GM18867 (cell line): ENCODE measurements around the gene GRK2.

Experiments used
- ATAC-seq: cut with Tn5 transposase; IDR thresholded peaks from one replicate; pipeline ENCODE4 v1.9.1; 2021; ENCODE audit warnings: mild to moderate bottlenecking, moderate library complexity; ENCODE audit not compliant: unreplicated experiment

The GRK2 gene

DNA sequence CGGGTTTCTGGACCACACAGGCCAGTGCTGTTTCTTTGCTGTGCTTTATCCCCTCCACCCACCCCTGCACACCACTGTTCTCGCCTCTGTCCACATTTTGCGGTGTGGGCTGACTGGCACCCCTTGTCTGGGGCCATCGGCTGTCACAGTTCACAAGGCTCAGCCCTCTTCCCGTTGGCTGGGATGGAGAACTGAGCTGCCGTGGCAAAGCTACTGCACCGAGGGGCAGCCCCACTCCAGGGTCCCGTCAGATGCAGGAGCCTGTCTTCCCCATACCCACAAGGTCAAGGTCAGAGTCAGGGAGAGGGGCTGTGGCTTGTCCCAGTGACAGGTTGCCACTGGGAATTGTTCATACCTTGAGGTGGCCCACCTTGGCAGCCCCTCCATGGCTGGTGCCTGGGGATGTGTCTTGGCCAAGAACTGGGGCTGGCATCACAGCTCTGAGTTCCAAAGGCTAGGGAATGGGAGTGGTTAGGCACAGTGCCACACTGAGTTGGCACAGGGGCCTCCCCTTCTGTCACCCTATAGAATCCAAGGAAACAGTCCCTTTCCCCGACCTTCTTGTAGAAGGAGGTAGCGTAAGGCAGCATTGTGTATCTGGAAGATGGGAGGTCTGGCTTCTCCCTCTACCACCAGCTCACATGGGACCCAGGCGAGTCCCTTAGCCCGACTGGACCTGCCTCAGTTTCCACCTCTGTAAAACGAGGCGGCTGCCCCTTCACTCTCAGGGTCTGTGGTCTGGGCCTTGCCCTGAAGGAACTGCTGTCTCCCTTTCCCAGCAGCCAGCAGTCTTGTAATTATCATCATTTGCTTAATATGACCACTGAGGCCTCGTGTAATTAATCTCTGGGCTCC, 3.4 kb downstream of the GRK2 start:
- ATAC-seq: no peak

DNA sequence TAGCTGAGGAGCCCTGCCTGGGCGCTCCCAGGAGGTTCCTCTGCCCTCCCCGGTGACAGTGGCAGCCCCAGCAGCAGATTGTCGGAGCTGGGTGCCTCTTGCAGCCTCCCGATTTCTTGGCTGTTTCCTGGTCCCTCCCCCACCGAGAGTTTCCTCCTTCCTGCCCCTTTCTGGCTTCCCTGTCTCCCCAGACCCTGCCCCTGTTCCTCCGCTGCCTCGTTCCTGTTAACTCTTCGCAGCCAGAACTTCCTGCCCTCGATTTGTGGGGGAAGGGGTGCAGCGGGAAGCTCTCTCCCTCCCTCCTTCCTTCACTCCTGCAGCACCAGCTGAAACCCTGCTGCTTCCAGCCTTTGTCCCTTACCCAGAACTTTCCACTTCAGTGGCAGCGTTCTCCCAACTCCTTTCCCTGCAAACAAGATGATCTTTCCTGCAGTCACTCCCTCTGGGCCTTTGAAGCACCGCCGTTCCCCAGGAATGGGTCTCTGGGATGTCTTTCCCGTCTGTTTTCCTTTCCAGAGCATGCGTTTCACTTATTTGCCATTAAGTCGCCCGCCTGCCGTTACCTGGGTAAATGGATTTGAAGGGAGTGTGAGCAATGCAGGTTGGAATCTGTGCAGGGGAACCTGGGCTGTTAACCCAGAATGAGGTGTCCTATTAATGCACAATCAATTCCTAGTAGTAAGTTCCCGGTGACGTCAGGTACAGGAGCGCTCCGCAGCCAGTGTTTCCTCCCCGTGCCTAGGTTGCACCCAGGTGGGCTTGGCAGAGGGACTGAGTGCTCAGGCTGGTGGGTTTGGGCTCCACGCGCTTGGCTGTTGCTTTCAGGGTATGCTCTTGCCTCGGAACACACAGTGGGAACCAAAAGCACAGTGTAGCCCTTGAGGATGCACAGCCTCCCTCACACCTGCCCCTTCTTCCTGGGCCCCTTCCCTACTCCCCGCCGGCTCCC, 4.3 kb downstream of the GRK2 start:
- no peak for ATAC-seq

DNA sequence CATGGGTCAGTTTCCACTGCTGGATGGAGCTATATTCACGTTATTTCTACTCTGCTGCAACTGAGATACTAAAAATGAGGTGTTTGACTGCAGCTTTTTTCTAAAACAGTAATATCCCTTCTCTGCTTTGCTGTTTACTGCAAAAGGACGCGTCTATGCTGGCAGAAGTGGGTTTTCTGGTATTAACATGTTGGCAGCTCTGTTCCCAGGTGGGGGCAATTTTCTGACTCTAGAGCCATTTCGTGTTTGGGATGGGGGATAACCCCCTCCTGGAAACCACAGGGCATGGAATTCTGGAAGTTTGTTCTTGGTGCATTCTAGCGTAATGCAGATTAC, 4.9 kb downstream of the GRK2 start:
- ATAC-seq: no peak

DNA sequence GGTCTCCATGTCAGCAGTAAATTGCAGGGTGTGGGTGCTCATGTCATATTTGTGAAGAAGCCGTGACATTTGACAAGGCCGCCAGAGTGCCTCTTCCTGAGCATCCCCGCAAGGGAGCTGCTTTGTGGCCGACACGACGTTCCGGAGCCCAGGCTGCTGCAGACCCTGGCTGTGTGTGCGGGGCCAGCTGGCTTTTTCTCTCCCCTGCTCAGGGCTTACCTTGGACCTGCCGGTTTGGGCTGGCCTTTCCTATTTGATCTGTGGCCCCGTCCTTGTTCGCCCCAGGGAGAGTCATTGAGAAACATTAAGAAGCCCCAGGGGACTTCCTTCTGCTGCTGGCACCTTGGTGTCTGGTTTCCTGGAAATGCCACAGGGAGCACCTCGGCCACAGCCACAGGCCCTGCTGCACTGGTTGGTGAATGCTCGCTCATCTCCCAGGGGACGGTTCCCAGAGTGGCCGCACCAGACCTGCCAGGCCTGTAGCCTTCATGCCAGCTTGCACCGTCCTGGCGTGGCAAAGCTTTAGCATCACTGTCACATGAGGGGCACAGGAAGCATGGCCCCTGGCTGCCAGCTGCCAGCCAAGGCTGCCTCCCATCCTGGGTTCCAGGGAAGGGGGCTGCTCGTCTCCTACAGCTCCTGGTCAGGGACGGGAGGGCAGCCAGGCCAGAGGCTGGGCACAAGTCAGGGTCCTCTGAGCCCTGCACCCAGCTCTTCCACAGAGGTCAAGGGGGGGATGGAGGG, 5.4 kb downstream of the GRK2 start:
- no peak for ATAC-seq

DNA sequence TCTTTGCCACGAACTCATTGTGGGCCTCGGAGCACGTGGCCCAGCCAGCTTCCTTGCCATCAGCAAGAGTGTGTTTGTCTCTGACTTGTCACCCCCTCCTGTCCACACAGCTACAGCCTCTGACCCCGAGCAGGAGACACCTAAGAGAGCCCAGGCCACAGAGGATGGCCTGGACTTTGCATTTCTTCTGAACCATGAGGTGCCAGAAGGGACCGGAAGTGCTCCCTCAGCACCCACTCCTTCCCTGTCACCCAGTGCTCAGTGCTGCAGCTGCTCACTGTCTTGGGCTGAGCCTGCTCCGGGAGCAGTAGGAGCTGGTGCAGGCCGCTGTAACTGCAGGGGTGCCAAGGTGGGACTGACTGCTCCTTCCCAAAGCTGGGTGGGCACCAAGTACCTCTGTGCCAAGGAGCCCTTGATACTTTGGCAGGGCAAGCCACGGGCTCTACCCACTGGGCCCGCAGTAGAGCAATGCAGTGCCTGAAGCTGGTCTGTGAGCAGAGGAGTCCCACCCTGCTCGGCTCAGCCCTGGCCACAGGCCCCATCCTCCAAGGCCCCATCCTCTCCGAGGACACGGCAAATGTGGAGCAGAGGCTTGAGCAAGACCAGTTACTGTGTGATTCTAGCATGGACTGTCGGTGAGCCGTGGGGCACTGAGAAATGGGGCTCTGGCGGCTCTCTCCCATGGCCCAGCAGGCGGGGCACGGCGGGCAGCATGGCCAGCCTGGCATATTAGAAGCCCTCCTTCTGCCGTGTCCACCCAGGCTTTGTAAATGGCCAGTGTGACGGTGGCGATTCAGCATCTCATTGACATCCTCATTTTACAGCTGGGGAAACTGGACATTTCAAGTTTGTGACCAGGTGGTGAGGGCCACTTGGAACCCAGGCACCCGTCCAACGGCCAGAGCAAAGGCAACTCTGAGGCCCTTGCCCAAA, 6.3 kb downstream of the GRK2 start:
- no peak for ATAC-seq

DNA sequence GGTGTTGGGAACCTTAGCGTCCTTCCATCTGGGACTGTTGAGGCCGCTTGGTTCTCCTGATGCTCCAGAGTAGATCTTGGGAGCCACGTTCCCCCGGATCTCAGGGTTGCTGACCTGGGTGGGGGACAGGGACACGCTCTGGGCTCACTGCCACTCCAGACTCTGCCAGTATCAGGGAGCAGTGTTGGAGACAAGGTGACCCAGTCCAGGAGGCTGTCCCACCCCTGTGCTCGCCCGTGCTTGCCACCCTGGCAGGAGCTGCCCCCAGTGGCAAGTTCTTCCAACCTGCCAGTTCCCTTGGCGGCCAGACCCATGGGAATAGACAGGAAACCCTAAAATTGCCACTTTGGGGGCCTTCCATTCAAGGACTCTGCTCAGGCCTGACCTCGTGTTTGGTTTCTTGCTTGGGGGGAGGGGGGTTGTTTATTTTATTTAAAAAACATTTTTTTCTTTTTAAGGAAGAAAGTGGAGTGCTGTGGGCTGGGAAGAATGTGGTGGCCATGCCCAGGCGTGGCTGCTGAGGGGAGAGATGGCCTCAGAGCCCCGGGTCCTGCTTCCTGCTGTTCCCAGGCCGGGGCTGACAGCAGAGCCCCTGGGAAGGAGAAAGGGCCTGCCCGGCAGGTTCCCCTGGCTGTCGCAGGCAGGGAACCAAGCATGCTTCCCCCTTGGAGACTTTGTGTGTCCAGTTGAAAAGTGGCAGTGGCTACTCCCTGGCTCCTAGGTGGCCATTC, 7.2 kb downstream of the GRK2 start:
- no peak for ATAC-seq

DNA sequence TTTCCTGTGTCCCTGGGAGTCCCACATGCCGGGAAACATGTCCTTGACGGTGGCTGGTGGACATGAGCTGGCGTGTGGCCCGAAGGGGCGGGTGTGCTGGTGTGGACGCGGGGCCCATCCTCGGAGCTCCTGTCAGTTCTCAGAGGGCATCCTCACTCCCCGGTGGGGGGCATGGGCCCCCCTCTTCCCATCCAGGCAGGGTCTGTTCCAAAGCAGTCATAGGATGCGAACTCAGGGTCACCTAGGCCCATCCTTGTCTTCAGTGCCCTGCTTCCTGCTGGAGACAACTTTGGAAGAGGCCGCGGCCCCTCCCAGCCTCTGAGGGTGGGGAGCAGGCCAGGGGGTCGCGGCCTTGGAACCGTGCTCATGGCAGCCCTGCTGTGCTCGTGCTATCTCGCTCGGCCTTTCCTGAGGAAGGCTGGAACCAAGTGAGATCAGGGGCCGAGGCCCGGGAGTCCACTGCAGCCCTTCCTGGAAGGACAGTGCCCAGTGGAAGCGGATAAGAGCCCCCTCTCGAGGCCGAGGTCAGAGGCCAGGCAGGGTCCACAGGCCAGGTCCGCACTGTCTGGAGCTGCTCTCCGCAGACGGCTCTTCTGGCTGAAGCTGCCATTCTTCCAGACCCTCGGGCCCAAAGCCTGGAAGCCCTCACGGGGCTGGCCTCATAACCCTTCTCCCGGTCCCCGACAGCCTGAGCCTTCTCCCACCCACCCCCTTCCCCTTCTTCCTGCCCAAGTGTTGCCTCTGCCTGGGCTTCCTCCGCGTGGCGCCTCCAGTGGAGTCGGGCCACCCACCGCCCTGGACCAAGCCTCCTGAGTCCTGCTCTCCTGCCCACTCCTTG, 8.7 kb downstream of the GRK2 start:
- ATAC-seq: no peak

DNA sequence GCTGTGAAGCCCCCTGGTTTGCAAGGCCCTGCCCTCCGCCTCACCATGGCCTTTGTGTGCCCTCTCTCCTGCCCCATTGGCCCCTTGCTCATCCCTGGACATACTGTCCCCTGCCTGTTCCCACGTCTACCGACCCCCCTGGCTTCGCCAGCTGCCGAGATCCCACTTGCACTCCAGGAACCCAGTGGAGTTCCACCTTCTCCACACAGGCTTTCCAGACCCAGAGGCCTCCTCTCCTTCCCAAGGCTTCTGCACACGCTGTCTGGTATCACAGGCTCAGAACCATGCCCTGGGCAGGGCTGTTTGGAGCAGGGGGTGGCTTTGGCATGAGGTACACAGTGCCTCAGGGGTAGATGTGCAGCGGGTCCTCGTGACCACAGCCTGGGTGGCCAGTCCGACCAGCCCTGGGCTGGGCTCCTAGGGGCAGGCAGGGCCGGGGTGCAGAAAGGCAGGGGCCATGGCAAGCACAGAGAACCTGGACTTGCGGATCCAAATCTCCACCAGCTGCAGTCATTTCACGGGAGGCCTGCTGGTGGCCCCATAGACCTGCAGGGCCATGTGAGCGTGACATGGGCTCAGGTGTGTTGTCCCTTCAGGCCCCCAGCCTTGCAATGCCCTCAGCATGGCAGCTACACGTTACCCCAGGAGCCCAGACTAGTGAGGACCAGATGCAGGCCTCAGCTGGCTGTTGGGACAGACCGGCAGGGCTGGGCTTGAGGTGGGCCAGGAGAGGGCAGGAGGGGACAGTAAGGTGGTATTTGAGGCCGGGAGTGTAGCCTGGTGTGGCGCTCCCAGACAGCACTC, 9.5 kb downstream of the GRK2 start:
- no peak for ATAC-seq

DNA sequence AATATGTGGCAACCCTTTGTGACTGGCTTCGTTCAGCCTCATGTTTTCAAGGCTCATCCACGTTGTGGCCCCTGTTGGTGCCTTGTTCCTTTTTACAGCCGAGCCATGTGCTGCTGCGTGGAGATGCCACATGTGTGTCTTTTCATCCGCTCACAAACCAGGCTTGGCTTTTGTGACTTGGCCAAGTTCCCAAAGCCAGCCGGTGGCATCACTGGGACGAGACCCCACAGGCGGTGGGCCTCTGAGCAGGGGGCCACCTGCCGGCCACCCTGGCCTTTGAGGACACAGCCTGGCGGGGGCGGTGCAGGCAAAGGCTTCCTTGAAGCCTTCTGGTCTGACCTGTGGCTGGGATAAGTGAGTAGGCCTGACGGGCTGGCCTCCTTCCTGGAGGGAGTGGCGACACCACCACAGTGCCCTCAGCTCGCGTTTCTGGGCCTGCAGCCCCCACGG, 10.5 kb downstream of the GRK2 start:
- ATAC-seq: peak; percentile 12

DNA sequence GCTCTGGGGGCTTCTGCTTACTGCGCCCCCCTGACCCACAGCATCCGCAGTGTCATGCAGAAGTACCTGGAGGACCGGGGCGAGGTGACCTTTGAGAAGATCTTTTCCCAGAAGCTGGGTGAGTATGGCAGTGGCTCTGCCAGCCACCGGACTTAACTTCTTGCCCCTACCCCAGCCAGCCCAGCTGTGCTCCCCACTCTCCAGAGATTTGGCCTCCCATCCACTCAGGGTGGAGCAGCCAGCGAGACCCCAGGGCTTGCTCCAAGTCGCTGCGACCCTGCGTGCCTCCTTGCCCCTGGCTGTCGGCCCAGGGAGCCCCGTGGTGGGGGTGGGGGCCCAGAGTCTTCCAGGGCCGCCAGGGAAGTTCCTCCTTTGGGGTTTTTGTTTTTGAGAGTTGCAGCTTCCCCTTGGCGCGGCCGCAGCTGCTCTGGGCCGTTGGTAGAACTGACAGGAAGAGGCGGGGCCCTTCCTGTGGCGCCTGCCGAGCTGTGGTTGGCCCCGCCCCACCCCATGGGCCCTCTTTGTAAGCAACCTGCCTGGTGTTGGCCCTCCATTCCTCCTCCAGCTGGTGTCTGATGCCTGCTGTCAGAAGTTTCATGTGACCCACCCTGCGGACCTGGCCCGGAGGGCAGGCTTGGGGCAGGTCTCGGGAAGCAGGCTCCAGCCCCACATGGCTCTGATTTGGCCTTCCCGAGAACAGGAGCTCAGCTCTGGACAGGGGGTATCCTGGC, 11.1 kb downstream of the GRK2 start:
- ATAC-seq: peak; percentile 82

DNA sequence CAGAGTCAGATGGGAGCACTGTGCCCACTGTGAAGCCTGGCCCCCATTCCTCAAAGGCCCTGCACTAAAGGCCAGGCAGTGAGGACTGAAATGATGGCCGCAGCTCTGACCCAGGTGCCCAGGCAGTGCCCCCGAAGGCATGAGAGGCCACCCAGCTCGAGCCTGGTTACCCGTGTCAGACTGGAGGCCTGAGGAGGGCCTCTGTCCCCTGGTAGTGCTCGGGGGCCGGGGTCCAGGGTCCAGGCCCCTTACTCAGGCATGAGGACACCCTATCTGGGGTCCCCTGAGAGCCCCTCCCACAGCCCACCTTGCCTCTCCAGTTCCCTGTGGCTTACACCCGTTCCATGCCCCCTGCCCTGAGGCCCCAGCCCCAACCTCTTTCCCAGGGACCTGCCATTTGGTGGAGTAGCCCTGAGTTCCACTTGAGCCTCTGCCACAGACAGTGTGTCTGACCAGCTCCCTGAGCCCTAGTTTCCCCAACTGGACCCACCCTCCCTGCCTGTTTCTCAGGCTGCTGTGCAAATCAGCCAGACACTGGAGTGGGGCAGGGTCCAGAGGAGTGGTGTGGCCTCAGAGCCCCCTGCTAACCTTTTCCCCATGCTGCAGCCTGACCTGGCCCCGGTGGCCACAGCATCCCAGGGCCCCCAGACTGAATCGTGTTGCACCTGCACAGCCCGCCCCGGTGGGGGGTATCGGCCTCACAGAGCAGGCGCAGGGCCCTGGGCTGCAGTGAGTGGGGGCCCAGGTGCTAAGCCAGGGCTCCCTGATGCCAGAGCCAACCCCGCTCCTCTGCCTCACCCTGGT, 12.1 kb downstream of the GRK2 start:
- no peak for ATAC-seq

DNA sequence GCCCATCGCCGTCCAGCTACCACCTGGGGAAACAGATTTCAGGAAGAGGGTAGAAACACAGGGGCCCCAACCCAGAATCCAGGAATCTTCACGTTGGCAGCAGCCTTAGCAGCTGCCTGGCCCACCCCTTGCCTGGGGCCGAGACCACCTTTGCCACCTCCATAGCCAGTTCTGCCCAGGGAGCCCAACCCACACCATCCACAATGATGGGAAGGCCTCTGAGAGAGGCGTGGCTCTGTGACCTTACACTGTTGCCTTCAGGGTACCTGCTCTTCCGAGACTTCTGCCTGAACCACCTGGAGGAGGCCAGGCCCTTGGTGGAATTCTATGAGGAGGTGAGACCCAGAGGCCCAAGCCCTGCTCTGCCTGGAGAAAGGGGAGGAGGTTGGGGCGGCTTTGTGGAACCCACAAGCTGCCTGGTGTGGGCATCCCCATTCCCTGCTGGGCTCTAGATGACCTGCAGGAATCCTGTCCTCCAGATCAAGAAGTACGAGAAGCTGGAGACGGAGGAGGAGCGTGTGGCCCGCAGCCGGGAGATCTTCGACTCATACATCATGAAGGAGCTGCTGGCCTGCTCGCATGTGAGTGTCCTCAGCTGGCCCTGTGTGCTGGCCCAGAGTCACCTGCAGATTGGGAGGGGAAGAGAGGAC, 12.8 kb downstream of the GRK2 start:
- no peak for ATAC-seq

DNA sequence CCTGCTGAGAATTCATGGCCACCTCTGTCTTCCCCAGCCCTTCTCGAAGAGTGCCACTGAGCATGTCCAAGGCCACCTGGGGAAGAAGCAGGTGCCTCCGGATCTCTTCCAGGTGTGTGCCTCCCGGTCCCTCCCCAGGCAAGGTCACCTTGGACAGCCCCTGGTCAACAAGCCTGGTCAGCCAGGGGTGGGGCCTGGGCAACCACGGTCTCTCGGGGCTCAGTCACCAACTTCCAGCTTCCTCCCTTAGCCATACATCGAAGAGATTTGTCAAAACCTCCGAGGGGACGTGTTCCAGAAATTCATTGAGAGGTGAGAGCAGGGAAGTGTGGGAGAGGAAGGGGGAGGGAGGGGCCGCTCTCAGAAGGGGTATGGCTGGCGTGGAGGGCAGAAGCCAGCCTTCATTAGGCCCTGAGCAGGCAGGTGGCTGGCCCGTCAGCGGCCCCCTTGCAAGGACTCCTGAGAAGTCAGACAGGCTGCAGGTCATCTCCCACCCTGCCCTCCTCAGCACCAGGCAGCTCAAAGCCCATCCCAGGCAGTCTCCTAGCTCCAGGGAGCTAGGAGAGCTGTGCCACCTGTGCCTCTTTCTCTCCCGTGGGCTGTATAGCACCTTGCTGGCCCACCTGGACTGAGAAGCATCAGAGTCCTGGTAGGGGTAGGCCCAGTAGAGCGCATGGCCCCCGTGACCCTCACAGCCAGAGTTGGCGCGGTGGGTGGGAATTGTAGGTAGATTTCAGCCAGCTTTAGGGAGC, 13.5 kb downstream of the GRK2 start:
- no peak for ATAC-seq

DNA sequence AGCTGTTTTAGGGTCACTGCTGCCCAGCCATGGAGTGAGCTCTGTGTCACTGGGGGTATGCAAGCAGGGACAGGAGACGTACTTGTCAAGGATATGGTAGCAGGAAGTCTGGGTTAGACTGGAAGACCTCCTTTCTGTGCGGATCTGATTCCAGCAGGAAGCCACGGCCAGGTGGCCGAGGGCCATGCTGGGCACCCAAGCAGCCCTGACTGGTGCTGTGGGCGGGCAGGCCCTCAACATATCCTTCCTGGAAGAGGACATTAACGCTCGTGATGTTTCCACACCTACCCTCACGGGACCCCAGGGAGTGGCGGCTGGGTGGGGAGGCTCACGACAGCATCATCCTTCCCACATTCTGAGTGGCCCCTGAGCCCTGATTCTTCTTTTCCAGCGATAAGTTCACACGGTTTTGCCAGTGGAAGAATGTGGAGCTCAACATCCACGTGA, 14.1 kb downstream of the GRK2 start:
- no peak for ATAC-seq
